SK-N-SH (cell line): ENCODE measurements around the gene SUSD3. TPM values are rescaled to one million over a fixed set of nuclear protein-coding genes. Genes with fewer than 3 reads are reported as not detected.

Experiments used
- CTCF ChIA-PET: fragments of 300-600, 350-600 bp; formaldehyde crosslinking; extraction: SDS; loops from one replicate; lab custom pipeline; 2021; lab: Yijun Ruan, JAX
- POLR2A ChIA-PET: fragments of 350-600 bp; sonication (Branson Sonifier 250); formaldehyde crosslinking; extraction: SDS; loops from one replicate; lab custom pipeline; 2020; ENCODE audit warnings: antibody characterized with exemption, inconsistent platforms; lab: Yijun Ruan, JAX
- DNase-seq: peaks from one replicate; pipeline ENCODE4 v3.0.0; 2012
- H2AFZ ChIP-seq: fragments of 200-600 bp; sonication (generic); 2 replicates; pipeline ENCODE4 v1.8.1; 2016; ENCODE audit warnings: antibody characterized with exemption, mild to moderate bottlenecking, low read depth
- H3F3A ChIP-seq: fragments of 200-600 bp; sonication (generic); replicated peaks from 2 replicates; pipeline ENCODE3; 2016; ENCODE audit warnings: antibody characterized with exemption, mild to moderate bottlenecking; ENCODE audit not compliant: insufficient read depth
- H3K27ac ChIP-seq, 2 experiments: fragments of 200-500 bp in 1 of 2; fragments of 200-600 bp in 1 of 2; sonication (Bioruptor generic) in 1 of 2; sonication (generic), shearing (Covaris generic) in 1 of 2; 2 replicates each; pipeline versions ENCODE4 v1.5.1 to v1.6.1; 2014 to 2016; ENCODE audit warnings: low read depth in 2 of 2, inconsistent platforms in 1 of 2, low read length in 1 of 2, mild to moderate bottlenecking in 1 of 2, mixed read lengths in 1 of 2
- H3K27me3 ChIP-seq: fragments of 200-600 bp; sonication (generic), shearing (Covaris generic); 2 replicates; pipeline ENCODE4 v1.6.1; 2016; ENCODE audit warnings: mixed run types; ENCODE audit not compliant: insufficient read depth
- H3K36me3 ChIP-seq, 2 experiments: fragments of 200-500 bp in 1 of 2; fragments of 200-600 bp in 1 of 2; sonication (Bioruptor generic) in 1 of 2; sonication (generic) in 1 of 2; replicated peaks in 1 of 2; 2 replicates each; pipeline versions ENCODE3 to v1.5.1; 2014 to 2016; ENCODE audit warnings: low read length in 1 of 2, mild to moderate bottlenecking in 1 of 2; ENCODE audit not compliant: insufficient read depth in 2 of 2, control insufficient read depth in 1 of 2
- H3K4me1 ChIP-seq, 2 experiments: fragments of 200-500 bp in 1 of 2; fragments of 200-600 bp in 1 of 2; sonication (Bioruptor generic) in 1 of 2; sonication (generic), shearing (Covaris generic) in 1 of 2; 2 replicates each; pipeline versions ENCODE4 v1.5.1 to v1.6.1; 2014 to 2016; ENCODE audit warnings: low read depth in 1 of 2, low read length in 1 of 2, mixed run types in 1 of 2; ENCODE audit not compliant: insufficient read depth in 2 of 2, control insufficient read depth in 1 of 2
- H3K4me2 ChIP-seq: fragments of 200-600 bp; sonication (generic), shearing (Covaris generic); 2 replicates; pipeline ENCODE4 v1.6.1; 2017; ENCODE audit warnings: mixed run types
- H3K4me3 ChIP-seq, 2 experiments: fragments of 200-500 bp in 1 of 2; fragments of 200-600 bp in 1 of 2; sonication (Bioruptor generic) in 1 of 2; sonication (generic), shearing (Covaris generic) in 1 of 2; 2 replicates each; pipeline versions ENCODE4 v1.5.1 to v1.8.1; 2014 to 2016; ENCODE audit warnings: low read depth in 2 of 2, inconsistent platforms in 1 of 2, low read length in 1 of 2, mild to moderate bottlenecking in 1 of 2, mixed read lengths in 1 of 2, moderate library complexity in 1 of 2
- H3K79me2 ChIP-seq: fragments of 200-600 bp; sonication (generic); 2 replicates; pipeline ENCODE4 v1.8.1; 2017; ENCODE audit warnings: mild to moderate bottlenecking; ENCODE audit not compliant: insufficient read depth
- H3K9ac ChIP-seq: fragments of 200-600 bp; sonication (generic); 2 replicates; pipeline ENCODE4 v1.6.1; 2017; ENCODE audit warnings: mixed run types
- H3K9me2 ChIP-seq: fragments of 200-600 bp; sonication (generic); 2 replicates; pipeline ENCODE4 v1.6.1; 2017; ENCODE audit warnings: mixed run types
- H3K9me3 ChIP-seq: fragments of 200-600 bp; sonication (generic); 2 replicates; pipeline ENCODE4 v1.6.1; 2017; ENCODE audit warnings: mixed run types, mild to moderate bottlenecking, moderate library complexity
- H4K20me1 ChIP-seq: fragments of 200-600 bp; sonication (generic); 2 replicates; pipeline ENCODE4 v1.6.1; 2017; ENCODE audit warnings: mild to moderate bottlenecking, mixed run types; ENCODE audit not compliant: insufficient read depth
- CTCF ChIP-seq: fragments of 200-600 bp; sonication (generic); IDR thresholded peaks from 2 replicates; pipeline ENCODE4 v1.6.1; 2017; ENCODE audit warnings: antibody characterized with exemption, mild to moderate bottlenecking, moderate library complexity
- ELF1 ChIP-seq: IDR thresholded peaks from 2 replicates; pipeline ENCODE4 v1.4.0; 2012
- FOSL2 ChIP-seq: IDR thresholded peaks from 2 replicates; pipeline ENCODE4 v1.4.0; 2012; ENCODE audit warnings: low read depth, mild to moderate bottlenecking, moderate library complexity, borderline replicate concordance
- FOXJ3 ChIP-seq: sonication (generic); formaldehyde crosslinking; IDR thresholded peaks from 2 replicates; pipeline ENCODE4 v1.5.1; 2020; ENCODE audit warnings: mild to moderate bottlenecking, missing genetic modification reagents
- FOXM1 ChIP-seq: IDR thresholded peaks from 2 replicates; pipeline ENCODE4 v1.4.0; 2012; ENCODE audit warnings: low read depth, mild to moderate bottlenecking
- GATA2 ChIP-seq: sonication (generic); formaldehyde crosslinking; IDR thresholded peaks from 2 replicates; pipeline ENCODE4 v1.5.0; 2020; ENCODE audit warnings: mild to moderate bottlenecking, missing genetic modification reagents
- IRF3 ChIP-seq: fragments of 150-350 bp; IDR thresholded peaks from 2 replicates; pipeline ENCODE4 v1.6.1; 2016; ENCODE audit warnings: mild to moderate bottlenecking, low read depth, low read length
- MAX ChIP-seq: IDR thresholded peaks from 2 replicates; pipeline ENCODE4 v1.4.0; 2012; ENCODE audit warnings: low read depth
- MEF2A ChIP-seq: IDR thresholded peaks from 2 replicates; pipeline ENCODE4 v1.4.0; 2012; ENCODE audit warnings: low read depth, borderline replicate concordance
- MXI1 ChIP-seq: IDR thresholded peaks from 2 replicates; pipeline ENCODE4 v1.6.1; 2012; ENCODE audit warnings: mild to moderate bottlenecking, low read depth, low read length, improper control_type of control experiment
- NFIC ChIP-seq: IDR thresholded peaks from 2 replicates; pipeline ENCODE4 v1.4.0; 2012; ENCODE audit warnings: borderline replicate concordance
- NRF1 ChIP-seq: IDR thresholded peaks from 2 replicates; pipeline ENCODE4 v1.6.1; 2012; ENCODE audit warnings: low read depth, mild to moderate bottlenecking, low read length
- POLR2AphosphoS5 ChIP-seq: IDR thresholded peaks from 2 replicates; pipeline ENCODE4 v1.6.1; 2012; ENCODE audit warnings: low read depth, low read length
- RCOR1 ChIP-seq: fragments of 150-350 bp; IDR thresholded peaks from 2 replicates; pipeline ENCODE4 v1.6.1; 2017; ENCODE audit warnings: antibody characterized with exemption, low read length
- RXRA ChIP-seq: IDR thresholded peaks from 2 replicates; pipeline ENCODE4 v1.4.0; 2012; ENCODE audit warnings: low read depth, mild to moderate bottlenecking, borderline replicate concordance
- SIN3A ChIP-seq: IDR thresholded peaks from 2 replicates; pipeline ENCODE4 v1.6.1; 2012; ENCODE audit warnings: low read depth, mild to moderate bottlenecking, low read length, moderate library complexity, borderline replicate concordance
- SMC3 ChIP-seq: IDR thresholded peaks from 2 replicates; pipeline ENCODE4 v1.6.1; 2012; ENCODE audit warnings: low read depth, low read length, improper control_type of control experiment
- TAF1 ChIP-seq: IDR thresholded peaks from 2 replicates; pipeline ENCODE4 v1.6.1; 2012; ENCODE audit warnings: low read depth, mild to moderate bottlenecking, low read length, moderate library complexity, borderline replicate concordance
- USF1 ChIP-seq: IDR thresholded peaks from 2 replicates; pipeline ENCODE4 v1.4.0; 2012; ENCODE audit warnings: low read depth, borderline replicate concordance
- ZBTB33 ChIP-seq: IDR thresholded peaks from 2 replicates; pipeline ENCODE4 v1.4.0; 2012; ENCODE audit warnings: low read depth, borderline replicate concordance
- WGBS: methylation state at CpG from one replicate; pipeline ENCODE4 v1.1.6; 2017; ENCODE audit warnings: low lambda C conversion rate; 5-methylcytosine and 5-hydroxymethylcytosine counted together
- polyA plus RNA-seq, 3 experiments: library from polyadenylated mRNA; depleted of rRNA; stranded (reverse); fragments of >200 nt; gene quantifications; 2 replicates each; pipeline ENCODE4 v1.2.3, GENCODE V29; 2012

SUSD3 gene
- polyA plus RNA-seq, 1 of the 3 experiments (the other 2 are of a cell fraction) = 0.49 TPM

- TF ChIP-seq ZBTB33 (no peak), SMC3 (no peak), FOXJ3 (CRISPR knock-in tag) (no peak), RCOR1 (no peak), POLR2AphosphoS5 (no peak), TAF1 (no peak), NRF1 (no peak), USF1 (no peak), MAX (no peak), SIN3A (no peak), MXI1 (no peak), ELF1 (no peak), IRF3 (no peak), GATA2 (CRISPR knock-in tag) (no peak), CTCF (no peak), FOSL2 (no peak), MEF2A (no peak), RXRA (no peak), NFIC (no peak), FOXM1 (no peak)
- Histone ChIP-seq H3K9me2 (no peaks in the 10 kb centered on the region), H3K9me3 (no peaks in the 10 kb centered on the region), H3K9ac (no peak overlapping the region), H3K27me3 (no peaks in the 10 kb centered on the region), H2AFZ (no peak overlapping the region), H3K79me2 (no peaks in the 10 kb centered on the region), H3K4me3 (no peak overlapping the region), H3K4me1 (peaks cover 0 to 20% of the 10 kb centered on the region in 2 experiments; a peak in 1 of 4 replicates), H3F3A (no peaks in the 10 kb centered on the region), H3K36me3 (no peaks in the 10 kb centered on the region), H3K27ac (peak overlapping the region in 1 of 2 experiments; percentile 25; a peak in 1 of 4 replicates), H3K4me2 (no peak overlapping the region), H4K20me1 (no peaks in the 10 kb centered on the region)
- no peak for DNase-seq
- 80% methylated on average over 8 of the region's 8 CpGs for WGBS
- ChIA-PET POLR2A (no interaction called here), CTCF (interaction anchor here (1.0 kb wide), 1 partner anchor 13 kb away, joined by 3 read pairs; no protein-coding TSS in a partner anchor)
These were observed 47.4 kb upstream of the SUSD3 start for GRCh38 chr9:93011114-93011513.
